Measurements from ENCODE around the gene S1PR1. TPM values are rescaled to one million over a fixed set of nuclear protein-coding genes. Genes with fewer than 3 reads are reported as not detected.

The S1PR1 gene
- total and polyA plus RNA-seq, 7 donors: 1.2 to 29.3 (median 19.8) TPM

DNA sequence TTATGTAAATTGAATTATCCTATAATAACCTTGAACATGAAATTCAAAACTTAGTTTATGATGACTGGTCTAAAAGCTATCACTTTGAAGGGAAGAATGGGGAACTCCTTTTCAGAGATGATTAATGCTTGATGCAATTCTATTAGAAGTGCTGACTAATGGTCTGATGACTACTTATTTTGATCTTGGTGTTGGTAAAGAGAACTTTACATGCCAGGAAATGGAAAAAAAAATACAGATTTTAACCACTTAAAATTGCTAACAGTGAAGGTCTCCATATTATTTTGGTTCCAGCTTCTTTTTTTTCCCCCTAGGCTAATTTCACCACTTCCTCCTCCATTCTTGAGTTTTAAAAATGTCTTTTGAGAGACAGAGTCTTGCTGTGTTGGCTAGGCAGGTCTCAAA is 22.9 kb downstream of the S1PR1 start:
- H3K27me3 ChIP-seq: no peaks in the 10 kb centered on the region
- no peak overlapping the region for H3K4me3 ChIP-seq
- H3K36me3 ChIP-seq: no peaks in the 10 kb centered on the region
- peak overlapping the region in 1 of 4 donors; percentile 25 for H3K27ac ChIP-seq
- intact Hi-C loops (cut with DNase I): no loop called here
- H3K9me3 ChIP-seq: no peaks in the 10 kb centered on the region
- DNase-seq: no peak
- H3K4me1 ChIP-seq: peaks cover 0 to 8% (median 2%) of the 10 kb centered on the region in 4 donors
- peak in 1 of 4 donors; percentile 43 for TF ChIP-seq POLR2AphosphoS5 (IDR thresholded peaks at IDR 0.05)
- no peak for TF ChIP-seq EP300 (IDR thresholded peaks at IDR 0.05)

DNA sequence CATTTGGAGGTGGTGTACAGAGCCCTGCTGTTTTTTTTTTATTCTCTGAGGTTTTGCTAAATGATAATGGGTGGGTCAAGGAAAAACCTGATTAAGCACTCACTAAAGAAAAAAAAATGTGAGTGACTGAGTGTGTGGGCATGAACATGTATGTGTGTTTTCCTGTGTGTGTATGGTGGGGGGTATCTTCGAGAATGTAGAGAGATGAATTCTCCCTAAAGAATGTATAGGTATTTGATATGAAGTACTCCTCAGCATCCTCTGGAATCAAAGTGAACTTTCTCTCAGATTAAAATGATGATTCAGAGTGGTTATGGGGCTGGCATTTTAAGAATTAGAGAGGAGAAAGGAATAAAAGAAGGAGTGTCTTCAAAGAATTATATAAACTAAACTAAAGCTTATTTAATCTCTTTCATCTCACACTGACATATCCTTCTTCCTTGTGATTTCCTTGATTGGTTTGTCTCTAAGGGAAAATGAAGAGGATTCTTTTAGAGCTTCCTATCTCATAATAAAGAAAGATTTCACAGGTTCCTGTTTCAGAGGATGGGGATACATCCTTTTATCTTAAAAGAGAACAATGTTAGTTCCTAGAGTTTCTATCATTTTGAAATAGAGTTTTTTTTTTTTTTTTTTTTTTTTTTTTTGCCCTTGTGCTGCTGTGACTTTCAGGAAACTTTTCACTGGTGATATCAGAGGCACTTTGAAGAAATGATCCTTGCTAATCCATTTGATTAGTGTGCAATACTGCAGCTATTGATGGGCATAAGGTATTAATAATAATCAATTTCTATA is 23.9 kb downstream of the S1PR1 start:
- intact Hi-C loops (cut with DNase I): no loop called here
- H3K4me1 ChIP-seq: peaks cover 0 to 10% (median 4%) of the 10 kb centered on the region in 4 donors
- H3K27ac ChIP-seq: no peak overlapping the region
- no peak for DNase-seq
- H3K4me3 ChIP-seq: no peak overlapping the region
- no peaks in the 10 kb centered on the region for H3K27me3 ChIP-seq
- no peaks in the 10 kb centered on the region for H3K36me3 ChIP-seq
- no peaks in the 10 kb centered on the region for H3K9me3 ChIP-seq
- WGBS, 2 donors: 64 to 89% methylated on average over 1 of the region's 1 CpG
- TF ChIP-seq, protein P1, sequence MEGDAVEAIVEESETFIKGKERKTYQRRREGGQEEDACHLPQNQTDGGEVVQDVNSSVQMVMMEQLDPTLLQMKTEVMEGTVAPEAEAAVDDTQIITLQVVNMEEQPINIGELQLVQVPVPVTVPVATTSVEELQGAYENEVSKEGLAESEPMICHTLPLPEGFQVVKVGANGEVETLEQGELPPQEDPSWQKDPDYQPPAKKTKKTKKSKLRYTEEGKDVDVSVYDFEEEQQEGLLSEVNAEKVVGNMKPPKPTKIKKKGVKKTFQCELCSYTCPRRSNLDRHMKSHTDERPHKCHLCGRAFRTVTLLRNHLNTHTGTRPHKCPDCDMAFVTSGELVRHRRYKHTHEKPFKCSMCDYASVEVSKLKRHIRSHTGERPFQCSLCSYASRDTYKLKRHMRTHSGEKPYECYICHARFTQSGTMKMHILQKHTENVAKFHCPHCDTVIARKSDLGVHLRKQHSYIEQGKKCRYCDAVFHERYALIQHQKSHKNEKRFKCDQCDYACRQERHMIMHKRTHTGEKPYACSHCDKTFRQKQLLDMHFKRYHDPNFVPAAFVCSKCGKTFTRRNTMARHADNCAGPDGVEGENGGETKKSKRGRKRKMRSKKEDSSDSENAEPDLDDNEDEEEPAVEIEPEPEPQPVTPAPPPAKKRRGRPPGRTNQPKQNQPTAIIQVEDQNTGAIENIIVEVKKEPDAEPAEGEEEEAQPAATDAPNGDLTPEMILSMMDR (IDR thresholded peaks at IDR 0.05): no peak
- TF ChIP-seq POLR2A (IDR thresholded peaks at IDR 0.05) (no peak), EP300 (IDR thresholded peaks at IDR 0.05) (no peak), POLR2AphosphoS5 (IDR thresholded peaks at IDR 0.05) (no peak)

- Histone ChIP-seq H3K36me3 (no peaks in the 10 kb centered on the region), H3K4me3 (no peak overlapping the region), H3K9me3 (no peaks in the 10 kb centered on the region), H3K4me1 (peaks cover 0 to 10% (median 4%) of the 10 kb centered on the region in 4 donors), H3K27me3 (no peaks in the 10 kb centered on the region), H3K27ac (no peak overlapping the region)
- intact Hi-C loops (cut with DNase I): no loop called here
- TF ChIP-seq POLR2A (IDR thresholded peaks at IDR 0.05): no peak
- no peak for TF ChIP-seq POLR2AphosphoS5 (IDR thresholded peaks at IDR 0.05)
- DNase-seq: no peak
- 80 to 81% methylated on average over 4 of the region's 4 CpGs for WGBS, 2 donors
These were observed 24.8 kb downstream of the S1PR1 start for GRCh38 chr1:101261623-101262022.

DNA sequence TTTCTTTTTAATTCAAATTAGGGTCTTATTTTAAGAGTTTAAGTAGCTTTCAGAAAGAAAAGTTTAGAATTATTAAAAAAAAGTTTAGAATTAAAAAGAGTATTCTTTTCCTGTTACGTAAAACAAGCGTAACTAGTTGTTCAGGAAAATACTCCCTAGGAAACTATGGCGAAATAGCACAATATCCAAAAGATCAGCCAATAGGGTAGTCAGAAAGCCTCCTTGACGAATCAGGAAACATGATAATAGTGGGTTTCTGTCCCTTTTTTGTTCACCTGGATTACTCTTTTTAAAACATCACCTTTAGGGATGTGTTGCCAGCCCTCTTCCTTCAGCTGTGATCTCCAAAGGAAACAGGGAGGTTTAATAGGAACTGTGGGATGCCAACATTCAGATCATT is 25.2 kb downstream of the S1PR1 start:
- no peak overlapping the region for H3K4me3 ChIP-seq

GRCh38 chr1:101262630-101263348 is 26.0 kb downstream of the S1PR1 start:
- H3K27me3 ChIP-seq: no peaks in the 10 kb centered on the region
- intact Hi-C loops (cut with DNase I): no loop called here
- no peaks in the 10 kb centered on the region for H3K36me3 ChIP-seq
- DNase-seq: no peak
- no peak overlapping the region for H3K4me3 ChIP-seq
- 3 to 6% methylated on average over 6 of the region's 6 CpGs for WGBS, 2 donors
- H3K4me1 ChIP-seq: peaks cover 0 to 10% (median 4%) of the 10 kb centered on the region in 4 donors
- no peak for TF ChIP-seq POLR2AphosphoS5 (IDR thresholded peaks at IDR 0.05)
- no peak for TF ChIP-seq POLR2A (IDR thresholded peaks at IDR 0.05)
- no peak for TF ChIP-seq EP300 (IDR thresholded peaks at IDR 0.05)
- TF ChIP-seq, protein P1 (IDR thresholded peaks at IDR 0.05): no peak
- H3K9me3 ChIP-seq: no peaks in the 10 kb centered on the region
- H3K27ac ChIP-seq: peak overlapping the region in 2 of 4 donors; percentile 7 to 18

More for the DNA sequence above, 25.2 kb downstream of the S1PR1 start:
- peaks cover 0 to 10% (median 4%) of the 10 kb centered on the region in 4 donors for H3K4me1 ChIP-seq
- WGBS, 2 donors: 77 to 84% methylated on average over 4 of the region's 4 CpGs
- DNase-seq: no peak
- intact Hi-C loops (cut with DNase I): no loop called here
- no peaks in the 10 kb centered on the region for H3K27me3 ChIP-seq
- no peaks in the 10 kb centered on the region for H3K9me3 ChIP-seq
- no peaks in the 10 kb centered on the region for H3K36me3 ChIP-seq
- no peak overlapping the region for H3K27ac ChIP-seq
- TF ChIP-seq POLR2AphosphoS5 (IDR thresholded peaks at IDR 0.05) (no peak), POLR2A (IDR thresholded peaks at IDR 0.05) (no peak), EP300 (IDR thresholded peaks at IDR 0.05) (no peak)
- TF ChIP-seq, protein P1 (IDR thresholded peaks at IDR 0.05): no peak

Measured in sigmoid colon (tissue), 7 donors.